ENCODE measurements around the gene PRUNE1.

- TF ChIP-seq CTCF (IDR thresholded peaks at IDR 0.05) (no peak), POLR2A (IDR thresholded peaks at IDR 0.05) (no peak)
Measured at GRCh38 chr1:151054971-151055547, 46.8 kb downstream of the PRUNE1 start.
